ENCODE results near the gene MED16. TPM values are rescaled to one million over a fixed set of nuclear protein-coding genes. Genes with fewer than 3 reads are reported as not detected.

The MED16 gene
- total and polyA plus RNA-seq, 2 of the 13 experiments (the other 11 are each of a cell fraction or from before 2014, with no cell fraction given), result 13.3 to 14.8 TPM

- intact Hi-C loops (cut with micrococcal nuclease; ENCODE audit: unreplicated experiment) (no loop called here), in situ Hi-C loops (cut with HindIII; ENCODE audit: extremely low pct_ligation_motif_present, low pct_unique_long_range_greater_than_20kb) (loop anchor here (10.0 kb wide), 1 partner anchor 88 kb away; no protein-coding TSS in a partner anchor)
- Histone ChIP-seq H3K4me1 (ENCODE audit: insufficient read depth, low read length) (peaks cover 11% of the 10 kb centered on the region; the same call in 1 of the 2 replicates), H3K4me2 (ENCODE audit: low read depth, low read length) (no peak within 1 kb of the TSS), H4K20me1 (ENCODE audit: insufficient read depth, low read length) (no peaks in the 10 kb centered on the region), H3K27ac (ENCODE audit: extremely low read length, insufficient read depth, low read length) (no peak within 1 kb of the TSS), H3K27me3 (ENCODE audit: control insufficient read depth in 1 of 2, insufficient read depth in 2 of 2, low read length in 2 of 2) (peaks cover 6 to 30% of the 10 kb centered on the region in 2 experiments; a peak in 4 of 5 replicates), H2AFZ (ENCODE audit: low read length) (no peak within 1 kb of the TSS), H3K9ac (ENCODE audit: insufficient read depth, low read depth, low read length) (no peak within 1 kb of the TSS), H3K9me3 (ENCODE audit: low read length) (no peaks in the 10 kb centered on the region), H3K4me3 (replicated peaks in 1 of 3; ENCODE audit: insufficient read depth in 1 of 3, low read depth in 2 of 3, low read length in 3 of 3) (no peak within 1 kb of the TSS), H3K79me2 (ENCODE audit: insufficient read depth, low read length) (no peaks in the 10 kb centered on the region), H3K36me3 (replicated peaks in 1 of 2; ENCODE audit: control insufficient read depth in 1 of 2, insufficient read depth in 2 of 2, low read length in 2 of 2) (no peaks in the 10 kb centered on the region)
- no peak for DNase-seq (ENCODE audit: low spot score)
- POLR2A ChIA-PET, result no interaction called here
- CTCF ChIA-PET (ENCODE audit: low intra/inter-chr PET ratio, low total read pairs), result no interaction called here
- TF ChIP-seq ZBTB38 (CRISPR knock-in tag; IDR thresholded peaks at IDR 0.05) (no peak), GABPB1 (CRISPR knock-in tag; IDR thresholded peaks at IDR 0.05) (no peak), KMT2A (CRISPR knock-in tag; IDR thresholded peaks at IDR 0.05) (no peak), ZNF567 (CRISPR knock-in tag; IDR thresholded peaks at IDR 0.05; ENCODE audit: borderline replicate concordance) (no peak), ZNF589 (CRISPR knock-in tag; conservative IDR thresholded peaks at IDR 0.05) (no peak), ZBTB21 (CRISPR knock-in tag; IDR thresholded peaks at IDR 0.05) (no peak)
- TF ChIP-seq, protein P1, sequence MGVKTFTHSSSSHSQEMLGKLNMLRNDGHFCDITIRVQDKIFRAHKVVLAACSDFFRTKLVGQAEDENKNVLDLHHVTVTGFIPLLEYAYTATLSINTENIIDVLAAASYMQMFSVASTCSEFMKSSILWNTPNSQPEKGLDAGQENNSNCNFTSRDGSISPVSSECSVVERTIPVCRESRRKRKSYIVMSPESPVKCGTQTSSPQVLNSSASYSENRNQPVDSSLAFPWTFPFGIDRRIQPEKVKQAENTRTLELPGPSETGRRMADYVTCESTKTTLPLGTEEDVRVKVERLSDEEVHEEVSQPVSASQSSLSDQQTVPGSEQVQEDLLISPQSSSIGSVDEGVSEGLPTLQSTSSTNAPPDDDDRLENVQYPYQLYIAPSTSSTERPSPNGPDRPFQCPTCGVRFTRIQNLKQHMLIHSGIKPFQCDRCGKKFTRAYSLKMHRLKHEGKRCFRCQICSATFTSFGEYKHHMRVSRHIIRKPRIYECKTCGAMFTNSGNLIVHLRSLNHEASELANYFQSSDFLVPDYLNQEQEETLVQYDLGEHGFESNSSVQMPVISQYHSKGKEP (CRISPR knock-in tag; IDR thresholded peaks at IDR 0.05), result no peak
- TF ChIP-seq, protein P2, sequence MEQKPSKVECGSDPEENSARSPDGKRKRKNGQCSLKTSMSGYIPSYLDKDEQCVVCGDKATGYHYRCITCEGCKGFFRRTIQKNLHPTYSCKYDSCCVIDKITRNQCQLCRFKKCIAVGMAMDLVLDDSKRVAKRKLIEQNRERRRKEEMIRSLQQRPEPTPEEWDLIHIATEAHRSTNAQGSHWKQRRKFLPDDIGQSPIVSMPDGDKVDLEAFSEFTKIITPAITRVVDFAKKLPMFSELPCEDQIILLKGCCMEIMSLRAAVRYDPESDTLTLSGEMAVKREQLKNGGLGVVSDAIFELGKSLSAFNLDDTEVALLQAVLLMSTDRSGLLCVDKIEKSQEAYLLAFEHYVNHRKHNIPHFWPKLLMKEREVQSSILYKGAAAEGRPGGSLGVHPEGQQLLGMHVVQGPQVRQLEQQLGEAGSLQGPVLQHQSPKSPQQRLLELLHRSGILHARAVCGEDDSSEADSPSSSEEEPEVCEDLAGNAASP (CRISPR knock-in tag; IDR thresholded peaks at IDR 0.05; ENCODE audit: borderline replicate concordance), result no peak
- no peak for ATAC-seq
- 55% methylated on average over 22 of the region's 55 CpGs for WGBS (ENCODE audit: low lambda C conversion rate)
- no peak for FAIRE-seq
- no TSS peak for BruUV-seq (replicated peaks)
Measured at GRCh38 chr19:852136-853013, 40.6 kb downstream of the MED16 start, which contains the start of gene ELANE. Gene ELANE (plus strand): TSS chr19:852303. CDS start chr19:852329, 26 bp downstream.
